ENCODE measurements around the gene SLC28A1.
"Not testable (repeated sequence)": the region's sequence is repeated elsewhere in the genome, so short reads cannot be mapped to it uniquely, and the experiment has no call there.

The SLC28A1 gene

GRCh38 chr15:84883916-84884781 is at the start of gene SLC28A1:
Gene SLC28A1 (plus strand): TSS chr15:84884662. CDS start chr15:84887761, 3,099 bp downstream.
- no peak for DNase-seq (ENCODE audit: low spot score)

GRCh38 chr15:84834969-84835368 is 49.5 kb upstream of the SLC28A1 start:
- DNase-seq (ENCODE audit: low spot score), result no peak

GRCh38 chr15:84835661-84836337 is 48.7 kb upstream of the SLC28A1 start:
- DNase-seq (ENCODE audit: low spot score), result no peak

- no peak for DNase-seq (ENCODE audit: low spot score)
These were observed 47.6 kb upstream of the SLC28A1 start for GRCh38 chr15:84836844-84837243.

- no peak for DNase-seq (ENCODE audit: low spot score)
These were observed 44.7 kb upstream of the SLC28A1 start for GRCh38 chr15:84839714-84840113.

GRCh38 chr15:84840255-84840654 is 44.2 kb upstream of the SLC28A1 start:
- no peak for DNase-seq (ENCODE audit: low spot score)

- DNase-seq (ENCODE audit: low spot score), result no peak
These were observed 43.6 kb upstream of the SLC28A1 start for GRCh38 chr15:84840741-84841429.

GRCh38 chr15:84842781-84843180 is 41.7 kb upstream of the SLC28A1 start:
- no peak for DNase-seq (ENCODE audit: low spot score)

- DNase-seq (ENCODE audit: low spot score), result no peak
These were observed 39.5 kb upstream of the SLC28A1 start for GRCh38 chr15:84844964-84845363.

- DNase-seq (ENCODE audit: low spot score), result not testable (repeated sequence)
These were observed 38.8 kb upstream of the SLC28A1 start for GRCh38 chr15:84845631-84846030.

GRCh38 chr15:84846269-84846668 is 38.2 kb upstream of the SLC28A1 start:
- no peak for DNase-seq (ENCODE audit: low spot score)

- no peak for DNase-seq (ENCODE audit: low spot score)
These were observed 37.1 kb upstream of the SLC28A1 start for GRCh38 chr15:84847382-84847781.

GRCh38 chr15:84852212-84852611 is 32.2 kb upstream of the SLC28A1 start:
- DNase-seq (ENCODE audit: low spot score), result no peak

GRCh38 chr15:84855136-84855535 is 29.3 kb upstream of the SLC28A1 start:
- no peak for DNase-seq (ENCODE audit: low spot score)

GRCh38 chr15:84855765-84856164 is 28.7 kb upstream of the SLC28A1 start:
- no peak for DNase-seq (ENCODE audit: low spot score)

- no peak for DNase-seq (ENCODE audit: low spot score)
These were observed 27.6 kb upstream of the SLC28A1 start for GRCh38 chr15:84856731-84857417.

GRCh38 chr15:84857418-84858004 is 27.0 kb upstream of the SLC28A1 start:
- no peak for DNase-seq (ENCODE audit: low spot score)

- DNase-seq (ENCODE audit: low spot score), result no peak
These were observed 26.2 kb upstream of the SLC28A1 start for GRCh38 chr15:84858231-84858630.

- DNase-seq (ENCODE audit: low spot score), result no peak
These were observed 25.3 kb upstream of the SLC28A1 start for GRCh38 chr15:84859144-84859543.

GRCh38 chr15:84859651-84860050 is 24.8 kb upstream of the SLC28A1 start:
- no peak for DNase-seq (ENCODE audit: low spot score)

- no peak for DNase-seq (ENCODE audit: low spot score)
These were observed 22.7 kb upstream of the SLC28A1 start for GRCh38 chr15:84861781-84862180.
